Natural killer cell (primary cell): ENCODE results near the gene CLUH. TPM values are rescaled to one million over a fixed set of nuclear protein-coding genes. Genes with fewer than 3 reads are reported as not detected.

Experiments used
- ATAC-seq, 3 donors: fragments of 150-1000 bp in 2 of 3; fragments of 200-7000 bp in 1 of 3; cut with Tn5 transposase; 1 replicate in 1 of 3; 2 replicates in 2 of 3; pipeline ENCODE4 v1.10.0; 2021; ENCODE audit warnings: mild to moderate bottlenecking in 2 of 3, moderate library complexity in 2 of 3
- DNase-seq, 2 donors: peaks; one replicate each; pipeline versions ENCODE4 v3.0.0 to v3.0.0-alpha.2; 2013 to 2021; ENCODE audit warnings: mixed read lengths in 1 of 2
- H3K27ac ChIP-seq: one replicate; pipeline ENCODE4 v1.5.1; 2013; ENCODE audit warnings: mild to moderate bottlenecking, low read length
- H3K27me3 ChIP-seq: one replicate; pipeline ENCODE4 v1.6.1; 2013; ENCODE audit warnings: low read length; ENCODE audit not compliant: control insufficient read depth, insufficient read depth
- H3K36me3 ChIP-seq: one replicate; pipeline ENCODE4 v1.6.1; 2013; ENCODE audit warnings: low read length; ENCODE audit not compliant: control insufficient read depth, insufficient read depth
- H3K4me1 ChIP-seq: one replicate; pipeline ENCODE4 v1.6.1; 2013; ENCODE audit warnings: low read length; ENCODE audit not compliant: control insufficient read depth, insufficient read depth
- H3K4me3 ChIP-seq: one replicate; pipeline ENCODE4 v1.5.1; 2013; ENCODE audit warnings: low read length
- H3K9me3 ChIP-seq: one replicate; pipeline ENCODE4 v1.6.1; 2013; ENCODE audit warnings: low read length; ENCODE audit not compliant: control insufficient read depth, insufficient read depth
- H3K27ac Mint-ChIP-seq, 2 donors: one replicate each; pipeline ENCODE4 v1.8.0; 2022; ENCODE audit warnings: mild to moderate bottlenecking in 2 of 2, mixed read lengths in 2 of 2, moderate library complexity in 1 of 2
- H3K27me3 Mint-ChIP-seq, 2 donors: one replicate each; pipeline ENCODE4 v1.8.0; 2022; ENCODE audit warnings: low read depth in 2 of 2, mixed read lengths in 2 of 2
- H3K36me3 Mint-ChIP-seq: one replicate; pipeline ENCODE4 v1.8.0; 2022; ENCODE audit warnings: mixed read lengths
- H3K4me1 Mint-ChIP-seq, 2 donors: one replicate each; pipeline ENCODE4 v1.8.0; 2022; ENCODE audit warnings: mixed read lengths in 2 of 2
- H3K4me3 Mint-ChIP-seq: one replicate; pipeline ENCODE4 v1.8.0; 2022; ENCODE audit warnings: mild to moderate bottlenecking, moderate library complexity, mixed read lengths
- H3K9me3 Mint-ChIP-seq, 2 donors: one replicate each; pipeline ENCODE4 v1.8.0; 2022; ENCODE audit warnings: mixed read lengths in 2 of 2
- CTCF ChIP-seq: fragments of 200-600 bp; IDR thresholded peaks from one replicate; pipeline ENCODE4 v1.8.0; 2022; ENCODE audit warnings: antibody characterized with exemption
- WGBS: methylation state at CpG from one replicate; pipeline ENCODE4 v1.1.7; 2013; ENCODE audit warnings: missing lambda C conversion rate; ENCODE audit not compliant: insufficient coverage; 5-methylcytosine and 5-hydroxymethylcytosine counted together
- intact Hi-C: fragments of 100-400 bp; cut with micrococcal nuclease; formaldehyde crosslinking; loops from one replicate; pipeline ENCODE4 v1.14.2; 2022
- total RNA-seq, 4 donors: library from RNA; stranded (reverse); fragments of 120-200 nt in 1 of 4; gene quantifications; one replicate each; pipeline versions ENCODE4 v1.2.3 to v1.2.4, GENCODE V29; 2013 to 2022

The CLUH gene
- total RNA-seq, 3 donors from 2014 or later (not counting 1 experiment from before 2014, with no cell fraction given) = 34.6 to 43.5 (median 42.1) TPM

DNA sequence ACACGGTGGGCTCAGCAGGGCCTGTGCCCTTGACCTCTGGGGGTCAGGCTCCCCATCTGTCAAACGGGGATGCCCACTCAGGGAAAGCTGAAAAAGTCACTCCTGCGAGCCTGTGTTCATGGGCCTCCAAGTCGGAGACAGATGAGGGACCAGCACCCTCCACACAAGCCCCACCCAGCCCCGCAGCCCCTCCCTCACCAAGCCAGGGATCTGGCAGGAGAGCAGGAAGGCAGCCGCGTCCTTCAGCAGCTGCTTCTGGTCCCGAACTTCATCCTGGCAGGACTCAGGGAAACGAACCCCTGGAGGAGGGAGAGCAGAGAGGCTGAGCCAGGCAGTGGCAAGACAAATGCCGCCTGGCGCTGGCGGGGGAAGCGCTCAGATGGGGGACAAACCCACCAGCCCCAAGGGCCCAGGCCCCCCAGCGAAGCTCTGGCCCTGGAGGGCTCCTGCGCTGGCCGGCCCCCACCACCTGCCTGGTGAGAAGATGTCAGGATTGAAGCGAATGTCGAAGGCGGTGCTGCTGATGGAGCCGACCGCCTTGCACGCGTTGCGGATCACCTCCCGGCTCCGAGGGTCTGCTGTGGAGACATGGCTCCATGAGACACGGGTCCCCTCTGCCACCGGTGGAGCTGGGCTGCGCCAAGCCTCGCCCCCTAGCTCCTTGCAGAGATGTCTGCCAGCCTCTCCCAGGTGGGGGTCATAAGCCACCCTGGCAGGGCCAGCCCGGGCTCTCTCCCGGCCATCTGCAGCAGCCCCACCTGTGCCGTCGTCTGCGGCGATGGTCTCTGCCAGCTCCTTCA is 15.4 kb downstream of the CLUH start:
- intact Hi-C loops = no loop called here
- no peaks in the 10 kb centered on the region for H3K27me3 Mint-ChIP-seq
- no peaks in the 10 kb centered on the region for H3K9me3 Mint-ChIP-seq
- DNase-seq (no peak), ATAC-seq (no peak)
- no peak for TF ChIP-seq CTCF
- no peak overlapping the region for H3K4me3 Mint-ChIP-seq
- H3K27me3 ChIP-seq = no peaks in the 10 kb centered on the region
- H3K4me1 ChIP-seq = peaks cover 23% of the 10 kb centered on the region
- 94% methylated on average over 36 of the region's 36 CpGs for WGBS
- H3K27ac ChIP-seq = no peak overlapping the region
- no peaks in the 10 kb centered on the region for H3K36me3 Mint-ChIP-seq
- no peak overlapping the region for H3K4me3 ChIP-seq
- no peak overlapping the region for H3K27ac Mint-ChIP-seq
- H3K36me3 ChIP-seq = peaks cover 44% of the 10 kb centered on the region
- peaks cover 0 to 19% of the 10 kb centered on the region in 2 donors for H3K4me1 Mint-ChIP-seq
- H3K9me3 ChIP-seq = no peaks in the 10 kb centered on the region

DNA sequence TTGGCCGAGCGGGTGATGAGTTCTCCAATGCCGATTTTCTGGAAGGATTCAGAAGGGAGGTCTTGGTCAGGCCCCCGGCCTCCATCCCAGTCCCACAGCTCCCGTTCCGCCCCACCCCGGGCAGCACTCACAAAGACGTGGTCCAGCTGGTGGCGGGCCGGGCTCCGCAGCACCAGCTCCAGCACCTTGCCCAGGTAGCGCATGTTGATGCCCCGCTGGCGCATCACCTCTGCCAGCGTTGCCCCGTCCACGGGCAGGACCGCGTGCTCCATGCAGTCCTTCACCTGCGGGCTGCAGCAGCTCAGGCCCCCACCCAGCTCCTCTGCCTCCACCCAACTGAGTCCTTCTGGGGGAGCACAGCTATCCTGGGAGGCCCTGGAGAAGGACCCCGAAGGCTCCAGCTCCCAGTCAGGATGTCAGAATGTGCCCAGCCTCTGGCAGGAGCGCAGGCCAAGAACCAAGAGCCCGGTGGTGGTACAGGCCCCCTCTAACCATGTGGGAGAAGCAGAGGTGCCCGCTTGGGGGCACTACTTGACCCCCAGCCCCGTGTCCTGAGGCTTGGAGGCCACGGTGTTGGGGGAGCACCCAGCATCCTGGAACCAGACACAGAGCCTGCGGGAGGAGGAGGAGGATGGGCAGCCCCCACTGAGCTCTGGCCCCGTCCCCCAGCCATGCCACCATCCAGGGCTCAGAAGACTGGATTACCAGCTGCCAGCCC is 16.2 kb downstream of the CLUH start:
- H3K27me3 ChIP-seq = no peaks in the 10 kb centered on the region
- H3K27ac ChIP-seq = no peak overlapping the region
- H3K36me3 Mint-ChIP-seq = no peaks in the 10 kb centered on the region
- WGBS = 97% methylated on average over 28 of the region's 28 CpGs
- ATAC-seq (no peak), DNase-seq (peak in 1 of 2 donors; percentile 13)
- H3K4me1 Mint-ChIP-seq = peaks cover 0 to 19% of the 10 kb centered on the region in 2 donors
- intact Hi-C loops = no loop called here
- no peaks in the 10 kb centered on the region for H3K27me3 Mint-ChIP-seq
- H3K27ac Mint-ChIP-seq = no peak overlapping the region
- peaks cover 26% of the 10 kb centered on the region for H3K4me1 ChIP-seq
- no peaks in the 10 kb centered on the region for H3K9me3 Mint-ChIP-seq
- peaks cover 43% of the 10 kb centered on the region for H3K36me3 ChIP-seq
- no peak overlapping the region for H3K4me3 Mint-ChIP-seq
- TF ChIP-seq CTCF = no peak
- H3K4me3 ChIP-seq = no peak overlapping the region
- no peaks in the 10 kb centered on the region for H3K9me3 ChIP-seq

DNA sequence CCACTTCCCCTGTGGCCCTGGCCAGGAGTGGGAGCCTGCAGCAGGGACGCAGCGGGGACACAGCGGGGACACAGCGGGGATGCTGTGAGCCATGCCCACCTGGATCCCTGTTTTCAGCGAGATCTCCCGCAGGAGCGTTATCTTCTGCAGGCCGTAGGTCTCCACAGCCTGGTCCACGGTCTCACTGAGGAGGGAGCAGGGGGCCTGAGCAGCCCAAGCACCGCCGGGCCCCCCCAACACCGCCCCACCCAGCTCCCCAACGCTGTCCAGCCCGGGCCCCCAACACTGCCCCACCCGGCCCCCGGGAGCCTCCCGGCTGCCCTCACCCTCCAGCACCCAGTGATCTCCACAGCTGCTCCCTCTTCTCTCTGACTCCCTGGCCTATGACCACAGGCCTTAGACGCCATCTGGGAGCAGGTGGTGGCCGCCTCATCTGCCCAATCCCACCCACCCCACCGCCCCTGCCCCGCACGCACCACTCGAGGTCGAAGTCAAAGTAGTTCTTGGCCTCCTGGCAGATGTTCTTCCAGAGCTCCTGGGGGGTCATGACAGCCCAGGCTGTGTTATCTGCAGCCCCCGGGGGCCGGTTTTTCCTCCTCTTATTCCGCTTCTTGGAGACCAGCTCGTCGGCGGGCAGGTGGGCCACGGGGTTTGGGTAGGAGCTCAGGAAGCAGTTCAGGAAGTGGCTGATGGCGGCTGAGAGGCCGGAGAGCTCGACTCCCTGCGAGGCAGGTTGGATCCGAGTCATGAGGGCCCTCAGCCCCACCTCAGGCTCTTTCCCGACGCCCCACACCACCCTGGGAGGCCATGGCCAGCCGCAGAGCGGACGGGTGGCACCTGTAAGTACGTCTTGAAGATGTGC is 17.0 kb downstream of the CLUH start:
- no peaks in the 10 kb centered on the region for H3K36me3 Mint-ChIP-seq
- H3K4me3 Mint-ChIP-seq = peak overlapping the region; percentile 28
- no peaks in the 10 kb centered on the region for H3K9me3 Mint-ChIP-seq
- DNase-seq = peak in 1 of 2 donors; percentile 13
- ATAC-seq = peak in 1 of 3 donors; percentile 9
- Histone ChIP-seq H3K36me3 (peaks cover 40% of the 10 kb centered on the region), H3K9me3 (no peaks in the 10 kb centered on the region), H3K27ac (no peak overlapping the region), H3K27me3 (no peaks in the 10 kb centered on the region), H3K4me3 (no peak overlapping the region), H3K4me1 (peaks cover 34% of the 10 kb centered on the region)
- peak overlapping the region in 1 of 2 donors; percentile 77 for H3K27ac Mint-ChIP-seq
- no peaks in the 10 kb centered on the region for H3K27me3 Mint-ChIP-seq
- intact Hi-C loops = no loop called here
- no peak for TF ChIP-seq CTCF
- WGBS = 86% methylated on average over 42 of the region's 42 CpGs
- H3K4me1 Mint-ChIP-seq = peaks cover 0 to 19% of the 10 kb centered on the region in 2 donors
